Cardiac fibroblast (primary cell): ENCODE measurements around the gene MCF2L.

ENCODE experiments used
- DNase-seq, 2 donors: peaks; one replicate each; pipeline versions ENCODE4 v3.0.0 to v3.0.0-alpha.2; 2010; ENCODE audit warnings: low read depth in 2 of 2
- H3K4me3 ChIP-seq, 2 donors: replicated peaks in 1 of 2; 1 replicate in 1 of 2; 2 replicates in 1 of 2; pipeline ENCODE4 v1.5.1; 2011; ENCODE audit warnings: low read depth in 2 of 2, low read length in 2 of 2, mild to moderate bottlenecking in 2 of 2, moderate library complexity in 1 of 2
- CTCF ChIP-seq: IDR thresholded peaks from one replicate; pipeline ENCODE4 v1.5.1; 2011; ENCODE audit warnings: low read depth, mild to moderate bottlenecking, low read length, inconsistent platforms

The MCF2L gene

DNA sequence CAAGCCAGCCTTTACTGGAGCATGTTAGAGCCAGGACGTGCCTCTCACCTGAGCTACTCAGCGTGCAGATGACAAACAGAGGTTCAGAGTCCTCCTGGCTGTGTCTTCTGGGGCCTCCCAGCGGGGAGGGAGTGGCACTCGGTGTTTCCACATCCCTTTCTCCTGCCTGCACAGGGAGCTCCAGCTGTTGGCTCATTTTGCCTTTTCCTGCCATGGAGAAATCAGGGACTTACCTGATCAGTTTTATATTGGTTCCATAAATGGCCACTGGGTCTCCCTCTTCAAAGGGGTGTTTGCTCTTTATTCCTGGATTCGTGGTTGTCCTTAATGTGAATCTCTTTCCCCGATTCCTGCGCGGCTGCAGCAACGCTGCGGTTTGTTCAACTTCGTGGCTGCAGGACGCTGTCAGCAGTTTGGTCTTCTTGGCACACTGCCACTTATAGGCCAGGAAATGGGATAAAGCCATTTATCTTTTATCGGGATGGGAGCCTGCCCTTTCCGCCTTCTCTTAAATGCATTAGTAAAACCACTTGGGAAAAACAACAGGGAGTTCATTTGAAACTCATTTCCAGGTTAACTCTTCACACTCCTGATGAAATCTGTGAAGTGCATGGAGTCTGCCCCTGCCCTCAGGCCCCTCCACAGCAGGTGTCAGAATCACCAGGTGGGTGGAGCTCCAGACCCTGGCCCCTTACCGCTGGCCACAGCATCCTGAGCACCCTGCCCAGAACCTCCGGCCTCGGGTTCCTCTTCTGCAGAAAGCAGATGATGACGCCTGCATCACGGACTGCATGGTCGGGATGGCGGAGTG is 39.8 kb upstream of the MCF2L start:
- no peak overlapping the region for H3K4me3 ChIP-seq
- no peak for TF ChIP-seq CTCF
- DNase-seq = peak; percentile 23 to 60

DNA sequence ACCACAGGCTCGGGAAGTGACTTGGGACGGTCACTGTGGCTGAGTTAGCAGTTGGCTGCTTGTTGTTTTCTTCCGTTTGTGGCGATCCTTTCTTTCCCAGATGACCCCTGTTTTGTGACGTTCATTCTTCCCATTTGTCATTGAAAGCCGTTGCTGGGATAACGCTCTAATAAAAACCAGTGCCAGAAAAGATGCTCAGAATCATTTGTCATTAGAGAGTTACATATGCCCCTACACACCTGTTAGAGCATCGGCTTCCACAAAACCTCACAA is 39.3 kb upstream of the MCF2L start:
- H3K4me3 ChIP-seq = no peak overlapping the region
- no peak for DNase-seq
- TF ChIP-seq CTCF = no peak

DNA sequence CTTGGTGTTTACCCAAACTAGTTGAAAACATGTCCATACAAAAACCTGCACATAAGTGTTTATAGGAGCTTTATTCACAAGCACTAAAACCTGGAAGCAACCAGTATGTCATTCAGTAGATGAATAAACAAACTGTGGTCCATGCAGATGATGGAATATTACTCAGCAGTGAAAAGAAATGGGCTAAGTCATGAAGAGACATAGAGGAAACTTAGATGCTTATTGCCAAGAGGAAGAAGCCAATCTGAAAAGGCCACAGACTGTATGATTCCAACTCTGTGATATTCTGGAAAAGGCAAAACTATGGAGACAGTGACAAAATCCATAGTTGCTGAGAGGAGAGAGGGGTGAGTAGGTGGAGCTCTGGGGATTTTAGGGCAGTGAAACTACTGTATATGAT is 38.8 kb upstream of the MCF2L start:
- TF ChIP-seq CTCF = no peak
- no peak for DNase-seq
- H3K4me3 ChIP-seq = no peak overlapping the region

DNA sequence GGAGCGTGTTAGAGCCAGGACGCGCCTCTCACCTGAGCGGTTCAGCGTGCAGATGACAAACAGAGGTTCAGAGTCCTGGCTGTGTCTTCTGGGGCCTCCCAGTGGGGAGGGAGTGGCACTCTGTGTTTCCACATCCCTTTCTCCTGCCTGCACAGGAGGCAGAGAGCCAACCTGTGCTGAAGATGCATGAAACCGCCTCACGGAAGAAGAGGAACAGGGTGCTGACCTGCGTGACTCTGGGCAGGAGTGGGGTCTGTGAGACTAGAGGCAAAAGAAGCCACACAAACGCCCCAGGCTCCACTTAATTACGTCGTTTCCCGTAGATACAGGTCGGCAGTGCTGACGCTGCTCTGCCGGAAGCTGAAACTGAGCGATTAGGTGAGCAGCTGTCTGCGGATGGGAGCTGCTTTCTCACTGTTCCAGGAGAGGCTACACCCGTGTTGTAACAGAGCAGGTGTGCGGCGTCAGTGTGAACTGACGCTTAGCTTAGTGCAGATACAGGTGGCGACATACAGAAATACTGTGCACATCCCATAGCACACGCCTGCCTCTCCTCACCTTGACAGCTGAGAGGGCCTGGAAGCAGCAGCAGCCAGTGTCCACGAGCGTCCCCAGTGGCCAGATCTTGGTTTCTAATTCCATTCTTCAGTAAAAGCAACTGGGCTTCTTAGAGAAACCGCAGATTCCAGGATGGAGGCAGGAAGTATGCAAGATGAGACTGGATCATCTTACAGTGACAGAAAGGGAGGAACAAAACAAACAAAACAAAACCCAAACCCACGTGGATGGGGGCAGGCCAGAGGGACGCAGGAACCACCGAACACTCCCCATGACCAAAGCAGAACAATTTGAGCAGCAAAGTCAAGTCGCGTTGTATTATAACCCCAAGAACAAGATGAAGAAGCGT is 37.7 kb upstream of the MCF2L start:
- TF ChIP-seq CTCF = peak; percentile 85
- no peak overlapping the region for H3K4me3 ChIP-seq
- DNase-seq = peak; percentile 80 to 81

DNA sequence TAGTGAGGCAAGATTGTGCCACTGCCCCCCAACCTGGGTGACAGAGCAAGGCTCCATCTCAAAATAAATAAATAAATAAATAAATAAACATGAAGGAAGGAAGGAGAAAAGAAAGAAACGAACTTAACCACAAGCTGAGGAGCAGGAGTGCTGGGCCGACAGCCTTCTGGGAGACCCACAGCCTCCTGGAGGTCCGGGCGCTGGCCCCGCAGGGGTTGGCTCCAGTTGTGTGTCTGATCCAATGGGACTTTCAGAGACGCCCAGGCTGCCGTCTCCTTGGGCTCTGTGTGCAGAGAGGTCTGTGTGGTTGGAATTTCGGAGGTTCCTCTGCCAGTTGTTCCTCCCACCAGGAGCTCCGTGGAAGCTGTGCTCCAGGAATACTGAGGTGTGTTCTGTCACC is 36.0 kb upstream of the MCF2L start:
- no peak overlapping the region for H3K4me3 ChIP-seq
- DNase-seq = no peak
- no peak for TF ChIP-seq CTCF

- no peak for DNase-seq
- no peak overlapping the region for H3K4me3 ChIP-seq
- TF ChIP-seq CTCF = no peak
These were observed 35.4 kb upstream of the MCF2L start for GRCh38 chr13:112933649-112934048.
